ENCODE results near the gene ASB8. TPM values are rescaled to one million over a fixed set of nuclear protein-coding genes. Genes with fewer than 3 reads are reported as not detected.

The ASB8 gene
- total RNA-seq, 1 experiment from 2014 or later: 17.1 TPM

DNA sequence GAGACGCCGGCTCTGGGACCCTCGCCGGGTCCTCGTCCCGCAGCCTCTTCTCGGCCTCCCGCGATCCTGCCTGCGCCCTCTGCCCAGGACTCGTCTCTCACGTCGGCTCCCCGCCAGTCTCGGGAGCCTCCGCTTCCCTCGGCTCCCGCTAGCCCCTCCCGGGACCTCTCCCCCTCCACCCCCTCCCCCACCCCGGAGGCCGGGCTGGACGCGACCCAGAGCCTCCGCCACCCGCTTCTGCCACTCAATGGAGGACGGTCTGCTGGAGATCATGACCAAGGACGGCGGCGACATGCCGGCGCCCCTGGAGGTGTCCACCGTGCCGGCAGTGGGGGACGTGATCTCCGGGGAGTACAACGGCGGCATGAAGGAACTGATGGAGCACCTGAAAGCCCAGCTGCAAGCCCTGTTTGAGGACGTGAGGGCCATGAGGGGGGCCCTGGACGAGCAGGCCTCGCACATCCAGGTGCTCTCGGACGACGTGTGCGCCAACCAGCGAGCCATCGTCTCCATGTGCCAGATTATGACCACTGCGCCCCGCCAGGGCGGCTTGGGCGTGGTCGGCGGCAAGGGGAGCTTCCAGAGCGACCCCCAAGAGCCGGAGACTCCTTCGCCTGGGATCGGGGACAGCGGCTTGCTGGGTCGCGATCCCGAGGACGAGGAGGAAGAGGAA is 26.7 kb upstream of the ASB8 start:
- TF ChIP-seq SIN3A (IDR thresholded peaks at IDR 0.05; ENCODE audit: borderline replicate concordance, insufficient read depth, low read depth, low read length) (no peak), POLR2AphosphoS5 (IDR thresholded peaks at IDR 0.05; ENCODE audit: low read depth, low read length) (no peak), TCF7L2 (IDR thresholded peaks at IDR 0.05; ENCODE audit: low read depth, low read length) (no peak)
- TF ChIP-seq, protein P1, sequence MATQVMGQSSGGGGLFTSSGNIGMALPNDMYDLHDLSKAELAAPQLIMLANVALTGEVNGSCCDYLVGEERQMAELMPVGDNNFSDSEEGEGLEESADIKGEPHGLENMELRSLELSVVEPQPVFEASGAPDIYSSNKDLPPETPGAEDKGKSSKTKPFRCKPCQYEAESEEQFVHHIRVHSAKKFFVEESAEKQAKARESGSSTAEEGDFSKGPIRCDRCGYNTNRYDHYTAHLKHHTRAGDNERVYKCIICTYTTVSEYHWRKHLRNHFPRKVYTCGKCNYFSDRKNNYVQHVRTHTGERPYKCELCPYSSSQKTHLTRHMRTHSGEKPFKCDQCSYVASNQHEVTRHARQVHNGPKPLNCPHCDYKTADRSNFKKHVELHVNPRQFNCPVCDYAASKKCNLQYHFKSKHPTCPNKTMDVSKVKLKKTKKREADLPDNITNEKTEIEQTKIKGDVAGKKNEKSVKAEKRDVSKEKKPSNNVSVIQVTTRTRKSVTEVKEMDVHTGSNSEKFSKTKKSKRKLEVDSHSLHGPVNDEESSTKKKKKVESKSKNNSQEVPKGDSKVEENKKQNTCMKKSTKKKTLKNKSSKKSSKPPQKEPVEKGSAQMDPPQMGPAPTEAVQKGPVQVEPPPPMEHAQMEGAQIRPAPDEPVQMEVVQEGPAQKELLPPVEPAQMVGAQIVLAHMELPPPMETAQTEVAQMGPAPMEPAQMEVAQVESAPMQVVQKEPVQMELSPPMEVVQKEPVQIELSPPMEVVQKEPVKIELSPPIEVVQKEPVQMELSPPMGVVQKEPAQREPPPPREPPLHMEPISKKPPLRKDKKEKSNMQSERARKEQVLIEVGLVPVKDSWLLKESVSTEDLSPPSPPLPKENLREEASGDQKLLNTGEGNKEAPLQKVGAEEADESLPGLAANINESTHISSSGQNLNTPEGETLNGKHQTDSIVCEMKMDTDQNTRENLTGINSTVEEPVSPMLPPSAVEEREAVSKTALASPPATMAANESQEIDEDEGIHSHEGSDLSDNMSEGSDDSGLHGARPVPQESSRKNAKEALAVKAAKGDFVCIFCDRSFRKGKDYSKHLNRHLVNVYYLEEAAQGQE (IDR thresholded peaks at IDR 0.05; ENCODE audit: insufficient read depth in 1 of 2, low read depth in 2 of 2, low read length in 1 of 2): no peak
- TF ChIP-seq, protein P2, sequence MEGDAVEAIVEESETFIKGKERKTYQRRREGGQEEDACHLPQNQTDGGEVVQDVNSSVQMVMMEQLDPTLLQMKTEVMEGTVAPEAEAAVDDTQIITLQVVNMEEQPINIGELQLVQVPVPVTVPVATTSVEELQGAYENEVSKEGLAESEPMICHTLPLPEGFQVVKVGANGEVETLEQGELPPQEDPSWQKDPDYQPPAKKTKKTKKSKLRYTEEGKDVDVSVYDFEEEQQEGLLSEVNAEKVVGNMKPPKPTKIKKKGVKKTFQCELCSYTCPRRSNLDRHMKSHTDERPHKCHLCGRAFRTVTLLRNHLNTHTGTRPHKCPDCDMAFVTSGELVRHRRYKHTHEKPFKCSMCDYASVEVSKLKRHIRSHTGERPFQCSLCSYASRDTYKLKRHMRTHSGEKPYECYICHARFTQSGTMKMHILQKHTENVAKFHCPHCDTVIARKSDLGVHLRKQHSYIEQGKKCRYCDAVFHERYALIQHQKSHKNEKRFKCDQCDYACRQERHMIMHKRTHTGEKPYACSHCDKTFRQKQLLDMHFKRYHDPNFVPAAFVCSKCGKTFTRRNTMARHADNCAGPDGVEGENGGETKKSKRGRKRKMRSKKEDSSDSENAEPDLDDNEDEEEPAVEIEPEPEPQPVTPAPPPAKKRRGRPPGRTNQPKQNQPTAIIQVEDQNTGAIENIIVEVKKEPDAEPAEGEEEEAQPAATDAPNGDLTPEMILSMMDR (IDR thresholded peaks at IDR 0.05): peak; percentile 16; the same call in 1 of the 2 replicates
- in situ Hi-C loops (cut with HindIII; ENCODE audit: low pct_unique_long_range_greater_than_20kb, low sequenced_read_pairs) (no loop called here), intact Hi-C loops (cut with micrococcal nuclease; ENCODE audit: unreplicated experiment) (no loop called here)
- POLR2A ChIA-PET: no interaction called here
- DNase-seq (ENCODE audit: low read depth, low spot score): no peak
- Histone ChIP-seq H3K27ac (ENCODE audit: low read length) (no peak overlapping the region), H3K27me3 (ENCODE audit: control insufficient read depth, insufficient read depth, low read length) (peaks cover 23% of the 10 kb centered on the region), H3K36me3 (ENCODE audit: control insufficient read depth, insufficient read depth, low read length) (no peaks in the 10 kb centered on the region), H3K9me3 (ENCODE audit: control insufficient read depth, insufficient read depth, low read depth, low read length) (no peaks in the 10 kb centered on the region), H3K4me3 (ENCODE audit: low read depth in 2 of 2, low read length in 2 of 2) (peak overlapping the region; percentile 62 to 86), H3K4me1 (ENCODE audit: control insufficient read depth, insufficient read depth, low read length) (peaks cover 5% of the 10 kb centered on the region; the same call in 1 of the 2 replicates)
- BruUV-seq (replicated peaks): no TSS peak
- CTCF ChIA-PET: no interaction called here
- ATAC-seq: peak; percentile 23

DNA sequence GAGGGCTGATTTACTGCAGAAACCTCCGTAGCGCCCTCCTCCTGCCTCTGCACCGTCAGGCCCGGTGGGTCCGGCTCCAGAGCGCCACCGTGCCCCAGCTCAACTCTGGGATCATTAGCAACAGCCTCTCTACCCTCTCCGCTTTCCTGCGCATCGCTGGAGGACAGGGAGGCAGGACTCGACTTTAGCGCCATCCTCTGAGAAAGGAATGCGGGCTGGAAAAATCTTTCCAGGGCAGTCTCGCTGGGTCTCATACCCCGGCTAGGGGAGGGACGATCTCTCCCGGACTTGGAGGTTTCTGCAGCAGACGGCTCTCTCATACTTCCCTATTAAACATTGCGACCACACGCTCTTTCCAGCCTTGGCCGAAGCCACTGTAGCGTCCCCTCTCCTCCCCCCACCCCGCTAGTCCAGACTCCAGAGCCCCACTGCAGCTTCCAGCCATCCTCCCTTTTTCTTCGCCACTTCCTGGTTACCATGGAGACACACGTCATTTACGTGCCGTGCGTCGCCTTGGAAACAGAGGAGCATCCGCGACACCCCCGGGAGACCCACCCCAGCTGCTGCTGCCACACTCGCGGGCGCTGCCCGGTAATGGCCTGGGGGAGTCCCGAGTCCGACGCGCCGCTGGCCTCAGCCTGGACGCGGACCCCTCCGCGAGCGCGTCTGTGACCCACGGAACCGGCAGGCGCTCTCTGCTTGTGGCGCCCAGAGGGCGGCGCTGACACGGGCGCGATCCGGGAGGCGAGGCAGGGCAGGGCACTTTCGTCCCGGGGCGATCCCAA is 26.0 kb upstream of the ASB8 start, which contains the start of gene CCDC184:
CCDC184 (plus strand) TSS at position 554 of the 785 bp plus-strand sequence. CDS start 479 bp downstream, outside the sequence.
- H3K4me1 ChIP-seq (ENCODE audit: control insufficient read depth, insufficient read depth, low read length): peaks cover 5% of the 10 kb centered on the region; the same call in 1 of the 2 replicates
- intact Hi-C loops (cut with micrococcal nuclease; ENCODE audit: unreplicated experiment) (no loop called here), in situ Hi-C loops (cut with HindIII; ENCODE audit: low pct_unique_long_range_greater_than_20kb, low sequenced_read_pairs) (no loop called here)
- BruUV-seq (replicated peaks): no TSS peak
- DNase-seq (ENCODE audit: low read depth, low spot score): peak; percentile 38
- TF ChIP-seq, protein P2 (IDR thresholded peaks at IDR 0.05): peak; percentile 65
- TF ChIP-seq, protein P1 (IDR thresholded peaks at IDR 0.05; ENCODE audit: insufficient read depth in 1 of 2, low read depth in 2 of 2, low read length in 1 of 2): no peak
- TF ChIP-seq SIN3A (IDR thresholded peaks at IDR 0.05; ENCODE audit: borderline replicate concordance, insufficient read depth, low read depth, low read length): 0 out of 2 replicates have a peak, but pooled peaks have one; percentile 61
- peaks cover 23% of the 10 kb centered on the region for H3K27me3 ChIP-seq (ENCODE audit: control insufficient read depth, insufficient read depth, low read length)
- ATAC-seq: peak; percentile 89
- no peaks in the 10 kb centered on the region for H3K36me3 ChIP-seq (ENCODE audit: control insufficient read depth, insufficient read depth, low read length)
- POLR2A ChIA-PET: no interaction called here
- peak within 1 kb of the TSS; percentile 59 for H3K27ac ChIP-seq (ENCODE audit: low read length)
- H3K9me3 ChIP-seq (ENCODE audit: control insufficient read depth, insufficient read depth, low read depth, low read length): no peaks in the 10 kb centered on the region
- H3K4me3 ChIP-seq (ENCODE audit: low read depth in 2 of 2, low read length in 2 of 2): peak within 1 kb of the TSS; percentile 62 to 86
- CTCF ChIA-PET: interaction anchor here (0.6 to 0.8 kb wide), 2 partner anchors 12 to 22 kb away, joined by 3 read pairs; no protein-coding TSS in a partner anchor
